ENCODE measurements around the gene STX18.
"Not testable (repeated sequence)": the region's sequence is repeated elsewhere in the genome, so short reads cannot be mapped to it uniquely, and the experiment has no call there.

Gene STX18

DNA sequence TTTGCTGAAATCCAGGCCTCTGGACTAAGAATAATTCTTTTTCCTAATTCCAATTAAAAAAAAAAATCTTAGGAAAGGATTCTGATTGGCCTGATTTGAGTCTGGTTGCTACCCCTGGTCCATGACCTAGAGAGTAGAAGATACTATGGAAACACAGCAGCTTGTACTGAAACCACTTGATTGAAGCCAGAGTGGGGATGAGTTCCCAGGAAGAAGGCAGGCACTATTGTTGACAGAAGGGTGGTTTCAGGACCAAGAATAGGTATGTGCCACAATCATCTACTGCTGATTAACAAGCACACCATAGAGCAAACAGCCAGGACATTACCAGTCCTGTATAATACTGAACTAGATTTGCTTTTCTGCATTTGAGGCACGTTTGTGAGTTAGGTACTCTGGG is 29.6 kb downstream of the STX18 start:
- no peak for DNase-seq (ENCODE audit: extremely low read depth in 1 of 2, low read depth in 1 of 2)

DNA sequence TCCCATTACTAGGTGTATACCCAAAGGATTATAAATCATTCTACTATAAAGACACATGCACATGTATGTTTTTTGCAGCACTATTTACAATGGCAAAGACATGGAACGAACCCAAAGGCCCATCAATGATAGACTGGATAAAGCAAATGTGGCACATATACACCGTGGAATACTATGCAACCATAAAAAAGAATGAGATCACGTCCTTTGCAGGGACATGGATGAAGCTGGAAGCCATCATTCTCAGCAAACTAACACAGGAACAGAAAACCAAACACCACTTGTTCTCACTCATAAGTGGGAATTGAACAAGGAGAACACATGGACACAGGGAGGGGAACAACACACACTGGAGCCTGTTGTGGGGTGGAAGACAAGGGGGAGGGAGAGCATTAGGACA is 31.2 kb downstream of the STX18 start:
- not testable (repeated sequence) for DNase-seq (ENCODE audit: extremely low read depth in 1 of 2, low read depth in 1 of 2)

DNA sequence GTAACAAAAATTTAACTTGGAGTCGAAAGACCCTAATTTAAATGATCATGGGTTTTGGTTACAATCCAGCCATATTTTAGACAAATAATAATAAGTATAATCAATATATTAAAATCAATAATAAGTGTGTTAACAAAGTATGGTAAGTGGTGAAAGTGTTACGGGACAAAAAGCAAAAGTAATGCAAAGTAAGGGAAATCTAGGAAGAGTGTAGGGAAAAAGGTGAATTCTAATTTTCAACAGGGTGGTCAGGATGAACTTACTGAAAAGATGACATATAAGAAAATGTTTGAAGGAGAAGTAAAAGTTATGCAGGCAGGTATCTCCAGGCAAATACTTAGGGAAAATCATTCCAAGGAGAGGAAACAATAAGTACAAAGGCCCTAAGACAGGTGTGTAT is 32.3 kb downstream of the STX18 start:
- DNase-seq (ENCODE audit: extremely low read depth in 1 of 2, low read depth in 1 of 2), result no peak

DNA sequence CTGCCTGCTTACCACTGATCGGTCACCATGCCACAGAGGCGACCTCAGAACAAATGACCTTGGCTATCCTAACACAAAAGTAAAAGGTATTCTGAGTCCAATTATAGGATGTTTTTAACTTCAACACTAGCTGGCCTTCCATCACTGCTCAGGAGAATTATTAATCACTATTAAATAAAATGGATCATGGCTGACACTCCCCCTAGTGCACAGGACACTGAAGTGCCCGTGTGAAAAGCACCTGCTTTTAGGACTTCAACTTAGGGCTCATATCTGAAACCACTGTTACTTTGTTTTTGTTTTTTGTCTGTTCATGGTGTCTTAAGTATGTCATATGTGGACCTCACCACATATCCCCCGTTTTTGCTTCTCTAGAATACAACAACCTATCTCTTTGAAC is 33.9 kb downstream of the STX18 start:
- DNase-seq (ENCODE audit: extremely low read depth in 1 of 2, low read depth in 1 of 2), result no peak

DNA sequence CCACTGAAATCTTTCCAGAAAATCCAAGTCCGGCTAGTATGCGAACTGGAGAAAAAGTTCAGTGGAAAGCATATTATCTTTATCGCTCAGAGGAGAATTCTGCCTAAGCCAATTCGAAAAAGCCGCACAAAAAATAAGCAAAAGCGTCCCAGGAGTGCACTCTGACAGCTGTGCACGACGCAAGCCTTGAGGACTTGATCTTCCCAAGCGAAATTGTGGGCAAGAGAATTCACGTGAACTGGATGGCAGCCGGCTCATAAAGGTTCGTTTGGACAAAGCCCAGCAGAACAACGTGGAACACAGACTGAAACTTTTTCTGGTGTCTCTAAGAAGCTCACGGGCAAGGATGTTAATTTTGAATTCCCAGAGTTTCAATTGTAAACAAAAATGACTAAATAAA is 34.4 kb downstream of the STX18 start:
- no peak for DNase-seq (ENCODE audit: extremely low read depth in 1 of 2, low read depth in 1 of 2)

DNA sequence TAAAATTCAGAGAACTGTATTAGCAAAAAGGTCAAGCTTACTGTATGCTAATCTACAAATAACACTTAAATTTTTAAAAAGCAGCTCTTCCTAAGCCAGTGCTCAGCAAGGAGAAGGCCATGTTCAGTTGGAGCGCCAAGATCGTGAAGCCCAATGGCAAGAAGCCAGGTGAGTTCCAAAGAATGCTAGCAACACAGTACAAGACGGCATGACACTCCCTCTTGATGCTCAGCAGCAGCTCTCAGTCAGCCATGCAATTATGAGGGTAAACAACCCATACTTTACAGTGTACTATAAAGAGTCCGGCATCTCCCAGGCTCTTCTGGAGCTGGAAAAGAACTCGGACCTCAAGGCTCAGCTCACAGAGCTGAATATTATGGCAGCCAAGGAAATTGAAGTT is 34.9 kb downstream of the STX18 start:
- DNase-seq (ENCODE audit: extremely low read depth in 1 of 2, low read depth in 1 of 2), result no peak

DNA sequence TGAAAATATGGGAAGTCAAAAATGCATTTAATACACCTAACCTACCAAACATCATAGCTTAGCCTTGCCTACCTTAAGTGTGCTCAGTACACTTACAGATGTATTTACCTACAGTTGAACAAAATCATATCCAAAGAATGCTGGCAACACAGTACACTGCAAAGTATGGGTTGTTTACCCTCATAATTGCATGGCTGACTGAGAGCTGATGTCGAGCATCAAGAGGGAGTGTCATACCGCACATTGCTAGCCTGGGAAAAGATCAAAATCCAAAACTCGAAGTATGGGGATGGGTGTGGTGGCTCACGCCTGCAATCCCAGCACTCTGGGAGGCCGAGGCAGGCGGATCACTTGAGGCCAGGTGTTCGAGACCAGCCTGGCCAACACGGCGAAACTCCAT is 36.6 kb downstream of the STX18 start:
- DNase-seq (ENCODE audit: extremely low read depth in 1 of 2, low read depth in 1 of 2), result not testable (repeated sequence)

DNA sequence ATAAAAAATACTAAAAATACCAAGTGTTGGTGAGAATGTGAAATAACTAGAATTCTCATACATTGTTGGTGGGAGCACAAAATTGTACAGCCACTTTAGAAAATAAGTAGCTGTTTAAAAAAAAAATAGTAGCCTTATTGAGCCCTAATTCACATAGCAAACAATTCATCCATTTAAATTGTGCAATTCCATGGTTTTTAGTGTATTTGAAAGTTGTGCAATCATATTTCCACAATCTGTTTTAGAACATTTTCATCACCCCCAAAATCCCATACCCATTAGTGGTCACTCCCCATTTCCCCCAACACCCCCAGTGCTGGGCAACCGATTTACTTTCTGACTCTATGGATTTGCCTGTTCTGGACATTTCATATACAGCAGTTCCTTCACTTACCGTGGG is 37.1 kb downstream of the STX18 start:
- no peak for DNase-seq (ENCODE audit: extremely low read depth in 1 of 2, low read depth in 1 of 2)

DNA sequence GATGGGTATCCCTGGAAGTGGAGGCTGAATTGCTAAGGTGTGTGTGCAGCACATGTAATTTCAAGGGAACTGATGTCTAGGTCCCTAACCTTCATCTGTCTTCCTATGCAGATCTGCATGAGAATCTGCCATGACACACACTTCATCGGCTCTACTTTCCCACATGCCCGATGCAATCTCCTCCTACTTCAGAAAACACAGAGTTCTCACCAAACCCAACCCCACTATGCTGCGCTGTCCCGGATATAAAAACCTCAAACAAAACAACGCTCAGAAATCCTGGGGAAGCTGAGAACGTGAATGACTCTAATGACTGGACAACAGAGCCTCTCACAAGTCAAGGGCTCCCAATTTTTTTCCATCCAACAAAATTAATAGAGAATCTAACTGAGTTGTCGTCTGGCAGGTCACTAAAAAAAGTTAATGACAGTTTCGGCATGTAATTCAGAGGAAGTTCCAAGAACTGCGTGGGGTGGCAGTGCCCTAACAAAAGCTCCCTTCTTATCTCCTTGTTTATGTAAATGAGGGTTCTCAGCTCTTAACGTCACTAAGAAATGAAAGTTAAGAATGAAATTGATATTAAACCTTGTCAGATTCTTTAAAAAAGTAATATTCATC is 39.0 kb downstream of the STX18 start:
- no peak for DNase-seq (ENCODE audit: extremely low read depth in 1 of 2, low read depth in 1 of 2)

DNA sequence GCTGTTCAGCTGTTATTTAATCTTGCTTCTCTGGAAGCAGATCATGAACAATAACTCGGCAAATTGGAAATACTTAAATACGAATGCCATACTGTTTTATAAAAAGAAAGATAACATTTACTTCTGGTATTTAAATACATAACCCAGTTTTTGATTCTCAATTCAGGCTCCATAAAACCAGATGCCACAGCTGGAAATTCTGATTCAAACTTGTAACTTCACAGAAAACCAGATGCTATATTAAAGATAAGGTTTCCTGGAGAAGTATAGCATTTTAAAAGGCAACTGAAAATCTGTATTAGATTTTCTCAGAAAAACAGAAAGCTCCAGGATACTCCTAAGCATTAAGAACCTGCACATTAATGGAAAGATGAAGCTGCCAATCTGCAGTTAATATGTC is 40.2 kb downstream of the STX18 start:
- no peak for DNase-seq (ENCODE audit: extremely low read depth in 1 of 2, low read depth in 1 of 2)

DNA sequence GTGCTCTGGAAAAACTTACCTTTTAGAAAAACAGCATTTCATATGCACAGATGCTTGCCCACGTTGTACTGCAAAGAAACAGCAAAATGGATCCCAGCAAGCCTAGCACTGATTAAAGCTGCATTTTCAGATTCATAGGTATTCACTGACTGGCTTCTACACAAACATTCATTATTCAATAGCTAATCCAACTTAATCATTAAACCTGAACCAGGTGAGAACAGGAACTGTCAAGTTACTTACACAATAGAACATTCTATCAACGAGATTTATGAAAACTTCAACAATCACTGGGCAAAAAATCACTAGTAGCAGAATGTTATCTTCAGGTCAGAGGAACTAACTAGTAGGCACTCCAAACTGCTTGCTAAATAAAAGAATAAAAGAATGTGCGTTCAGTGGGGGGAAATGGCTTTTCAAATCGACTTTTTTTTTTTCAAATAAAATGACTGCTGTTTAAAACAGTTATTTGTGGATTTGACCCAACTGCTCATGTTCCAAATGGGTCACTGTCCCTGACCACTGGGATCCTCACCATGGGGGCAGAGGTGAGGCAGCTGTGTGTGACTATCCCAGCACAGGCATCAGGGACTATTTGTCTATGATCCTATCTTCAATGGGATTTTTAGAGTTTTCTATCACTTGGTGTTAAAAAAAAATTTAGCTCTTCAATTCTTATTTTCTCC is 42.3 kb downstream of the STX18 start:
- no peak for DNase-seq (ENCODE audit: extremely low read depth in 1 of 2, low read depth in 1 of 2)

DNA sequence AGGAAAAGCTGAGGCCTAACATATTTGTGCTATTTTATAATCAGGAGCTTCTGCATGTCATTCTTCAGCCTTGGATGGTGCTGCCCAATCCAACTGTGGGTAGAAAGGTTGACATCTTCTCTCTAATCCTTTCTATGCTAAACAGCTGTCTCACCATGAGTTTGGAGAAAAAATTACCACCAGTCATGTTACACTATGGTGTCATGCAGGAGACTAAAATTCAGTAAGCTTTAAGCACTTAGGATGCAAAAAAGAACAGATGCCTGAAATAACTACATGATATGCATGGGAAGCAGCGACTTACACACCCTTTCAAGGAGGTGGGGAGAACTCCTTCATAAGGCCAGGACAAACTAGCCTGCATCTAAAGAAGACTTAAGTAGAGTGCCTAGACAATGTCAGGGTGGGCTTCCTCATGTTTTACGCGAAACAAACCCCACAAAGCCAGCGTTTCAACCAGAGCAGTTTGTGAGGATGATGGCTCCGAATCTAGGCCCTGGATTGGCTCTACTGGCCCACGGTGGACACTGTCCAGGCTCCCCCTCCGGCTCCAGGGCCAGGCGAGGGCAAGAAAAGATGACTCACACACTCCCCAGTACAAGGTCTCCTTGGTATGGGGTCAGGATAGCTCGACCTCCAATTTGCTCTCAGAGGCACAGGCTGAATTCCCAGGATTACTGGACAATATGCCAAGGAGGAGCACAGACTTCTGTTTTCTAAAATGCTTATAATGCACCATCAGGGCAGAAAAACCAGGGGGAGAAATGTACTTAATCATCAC is 45.1 kb downstream of the STX18 start:
- no peak for DNase-seq (ENCODE audit: extremely low read depth in 1 of 2, low read depth in 1 of 2)

DNA sequence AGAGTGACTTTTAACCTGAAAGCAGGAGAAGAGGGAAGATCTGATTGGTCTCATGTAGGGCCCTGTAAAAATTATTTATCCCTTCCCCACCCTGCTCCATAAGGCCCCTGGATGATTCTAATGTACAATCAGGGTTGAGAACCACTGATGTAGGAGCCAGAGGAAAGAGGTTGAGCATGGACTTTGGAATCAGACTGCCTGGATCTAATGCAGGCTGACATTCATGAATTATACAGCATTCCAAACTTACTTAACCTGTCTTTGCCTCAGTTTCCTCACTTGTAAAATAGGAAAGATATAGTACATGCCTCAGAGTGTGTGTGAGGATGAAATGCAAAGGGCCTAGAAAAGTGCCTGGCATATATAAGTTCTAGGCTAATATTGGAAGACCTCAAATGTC is 47.0 kb downstream of the STX18 start:
- DNase-seq (ENCODE audit: extremely low read depth in 1 of 2, low read depth in 1 of 2), result no peak

DNA sequence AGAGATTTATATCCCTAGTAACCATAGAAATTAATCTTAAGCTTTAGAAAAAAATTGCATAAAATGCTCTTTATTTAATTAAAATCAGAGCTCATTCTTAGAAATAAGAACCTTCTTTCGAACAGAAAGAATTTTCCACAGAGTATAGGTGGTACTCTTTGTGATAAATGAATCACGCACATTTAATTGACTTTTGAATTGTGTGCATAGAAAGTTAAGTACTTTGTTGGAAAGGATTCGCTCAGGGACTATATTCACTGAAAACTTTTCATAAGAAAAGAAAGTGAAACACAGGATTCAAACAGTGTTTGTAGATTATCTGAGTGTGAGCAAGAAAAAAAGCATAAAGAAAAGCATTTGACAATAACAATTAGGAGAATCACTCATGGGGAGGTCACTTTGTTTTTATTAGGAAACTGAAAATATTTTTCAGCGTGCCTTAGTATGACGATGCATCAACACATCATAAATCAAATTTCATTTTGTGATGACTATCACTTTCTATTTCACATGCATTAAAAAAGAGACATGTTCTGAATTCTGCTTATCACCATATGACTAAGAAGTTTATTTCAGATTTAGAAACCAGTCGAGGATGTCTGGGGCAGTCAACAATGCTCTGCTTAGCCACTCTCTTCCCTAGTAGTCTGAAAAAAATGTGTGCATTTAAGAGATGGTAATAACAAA is 49.5 kb downstream of the STX18 start:
- no peak for DNase-seq (ENCODE audit: extremely low read depth in 1 of 2, low read depth in 1 of 2)

DNA sequence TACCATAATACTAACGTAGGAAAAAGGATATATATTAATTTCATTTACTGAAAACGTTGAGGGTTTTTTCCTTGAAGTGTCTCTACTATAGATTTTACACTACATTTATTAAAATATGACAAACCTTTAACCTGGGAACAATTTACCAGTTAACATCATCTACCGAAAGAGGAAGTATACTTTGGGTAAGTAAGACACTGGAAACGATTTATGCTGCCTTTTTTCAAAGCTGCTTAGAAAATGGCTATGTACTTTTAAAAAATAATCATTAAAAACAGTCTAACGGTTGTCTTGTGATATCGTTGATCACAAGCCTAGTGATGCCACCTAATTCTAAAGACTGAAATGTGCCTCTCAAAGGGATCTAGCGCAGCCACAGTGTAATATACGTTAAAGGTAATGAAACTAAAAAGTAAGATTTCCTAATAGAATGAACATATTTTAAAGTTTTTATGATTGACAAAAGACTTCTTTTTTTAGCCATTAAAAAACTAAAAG is 50.4 kb downstream of the STX18 start:
- no peak for DNase-seq (ENCODE audit: extremely low read depth in 1 of 2, low read depth in 1 of 2)

DNA sequence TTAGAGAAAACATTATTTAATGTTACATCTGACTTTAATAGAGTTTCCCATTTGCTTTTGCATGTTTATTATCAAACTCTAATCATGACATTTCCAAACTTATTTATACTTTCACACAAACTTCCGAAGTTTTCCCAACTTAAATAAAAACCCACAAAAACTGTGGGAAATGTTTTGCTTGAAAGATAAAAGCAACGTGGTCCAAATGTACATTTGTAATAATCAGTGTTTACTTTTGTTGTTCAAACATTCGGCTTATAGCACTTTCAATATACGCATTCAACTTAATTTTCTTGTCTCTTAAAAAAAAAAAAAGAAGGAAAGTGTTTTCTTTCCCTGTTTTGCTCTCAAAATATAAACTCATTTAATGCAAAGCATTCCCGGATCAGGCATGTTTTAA is 51.0 kb downstream of the STX18 start:
- no peak for DNase-seq (ENCODE audit: extremely low read depth in 1 of 2, low read depth in 1 of 2)

DNA sequence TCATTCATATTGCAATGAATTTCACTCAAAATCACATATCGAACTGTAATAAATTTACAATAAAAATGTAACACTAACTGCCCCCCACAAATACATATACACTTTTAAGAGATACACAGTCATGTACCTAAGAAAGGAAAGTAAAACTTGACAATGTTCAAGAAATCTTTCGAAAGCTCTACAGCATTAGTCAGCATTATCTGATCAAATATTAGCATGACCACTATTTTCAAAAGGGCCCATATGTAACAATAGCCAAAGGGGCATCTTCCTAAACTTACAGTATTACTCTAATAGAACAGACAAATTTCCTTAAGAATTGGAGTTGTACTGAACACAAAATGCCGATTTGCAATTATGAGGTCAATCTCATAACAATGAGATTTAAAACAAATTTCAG is 51.8 kb downstream of the STX18 start:
- DNase-seq (ENCODE audit: extremely low read depth in 1 of 2, low read depth in 1 of 2), result no peak

DNA sequence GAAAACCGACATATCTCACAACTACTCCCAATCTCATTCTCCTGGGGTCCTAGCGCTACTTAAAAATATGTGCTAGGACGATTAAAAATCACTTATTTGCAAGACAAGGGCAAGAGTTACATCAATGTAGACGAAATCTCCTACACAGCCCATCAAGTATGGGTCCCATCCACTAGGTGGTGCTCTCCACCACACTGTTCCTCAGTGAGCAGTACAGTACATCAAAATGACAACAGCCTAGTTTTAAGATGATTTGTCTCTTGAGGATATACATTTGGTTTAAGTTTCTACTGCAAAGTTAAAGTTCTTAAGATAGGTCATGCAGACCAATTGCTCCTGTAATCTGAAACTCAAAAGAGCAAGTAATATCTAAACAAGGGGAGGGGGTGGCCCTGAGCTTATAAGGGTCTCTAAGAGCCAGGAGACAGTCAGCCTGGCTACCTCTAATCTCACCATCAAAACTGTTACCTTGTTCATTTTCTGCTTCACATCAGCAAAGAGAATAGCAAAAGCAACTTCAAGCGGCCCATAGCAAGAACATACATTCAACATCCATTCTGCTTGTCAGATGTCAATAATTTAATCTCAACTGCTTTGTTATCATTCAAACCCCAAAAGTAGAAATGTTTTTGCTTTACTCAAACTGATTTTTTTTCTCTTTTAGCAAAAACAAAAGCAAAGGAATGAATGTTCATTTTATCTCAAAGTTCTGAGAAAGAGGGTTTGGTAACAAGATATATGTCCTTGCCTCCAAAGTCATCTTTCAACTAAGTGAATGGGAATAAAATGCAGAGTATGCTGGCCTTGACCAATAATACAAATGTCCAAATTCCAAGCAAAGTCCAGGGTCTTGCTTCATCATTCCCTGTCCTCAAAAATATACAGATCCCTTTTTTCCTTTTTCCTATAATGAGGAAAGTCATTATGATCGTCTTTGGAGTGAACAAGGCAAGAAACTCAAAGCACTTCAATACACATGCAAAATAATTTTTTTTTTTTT is 53.1 kb downstream of the STX18 start:
- peak; percentile 15 to 55 for DNase-seq (ENCODE audit: extremely low read depth in 1 of 2, low read depth in 1 of 2)

DNA sequence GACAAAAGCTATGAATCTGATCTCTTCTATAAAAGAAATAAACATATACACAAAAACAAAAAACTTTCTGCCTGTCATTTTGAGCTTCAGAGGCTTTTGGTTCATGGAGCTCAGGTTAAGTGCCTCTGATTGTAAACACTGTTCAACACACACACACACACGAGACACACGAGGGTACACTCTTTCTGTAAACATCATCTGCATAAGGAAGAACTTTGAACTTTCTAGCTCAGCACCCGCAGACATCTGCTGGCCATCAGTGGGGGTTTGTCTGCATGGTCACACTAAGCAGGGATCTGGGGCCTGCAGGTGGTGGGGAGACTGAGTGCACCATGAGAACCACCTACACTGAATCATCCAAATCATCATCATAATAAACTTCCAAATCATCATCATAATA is 54.9 kb downstream of the STX18 start:
- DNase-seq (ENCODE audit: extremely low read depth in 1 of 2, low read depth in 1 of 2), result no peak

DNA sequence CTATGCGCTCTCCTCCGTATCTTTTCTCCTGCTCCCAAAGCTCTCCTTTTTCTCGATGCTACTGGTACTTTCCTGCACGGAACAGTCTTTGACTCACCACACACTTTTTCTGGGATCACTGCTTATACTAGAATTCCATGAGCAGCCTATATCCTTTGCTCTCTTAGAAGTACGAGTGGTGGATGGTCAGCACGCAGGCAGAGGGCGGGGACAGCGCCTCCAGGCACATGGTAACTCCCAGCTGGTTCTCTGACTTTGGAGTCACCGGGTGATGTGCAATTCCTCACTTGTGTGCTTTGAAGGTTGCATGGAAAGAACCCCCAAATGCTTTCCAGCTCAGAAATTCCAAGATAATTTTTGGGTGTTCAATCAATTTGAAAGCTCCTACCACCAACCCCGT is 56.0 kb downstream of the STX18 start:
- no peak for DNase-seq (ENCODE audit: extremely low read depth in 1 of 2, low read depth in 1 of 2)

Measured in activated CD8-positive, alpha-beta memory T cell treated with anti-CD3 and anti-CD28 coated beads for 1 hour (primary cell).